HepG2 (cell line): ENCODE measurements around the gene APC2. TPM values are rescaled to one million over a fixed set of nuclear protein-coding genes. Genes with fewer than 3 reads are reported as not detected.
A peak's percentile ranks its signal among the peaks of the same experiment; 100 is the strongest.

Experiments used
- ARID2 ChIP-seq: sonication (generic); formaldehyde crosslinking; IDR thresholded peaks from 2 replicates; pipeline ENCODE4 v1.8.1; 2022; ENCODE audit warnings: mild to moderate bottlenecking, missing genetic modification reagents, borderline replicate concordance
- ETV5 ChIP-seq: IDR thresholded peaks from 2 replicates; pipeline ENCODE4 v1.6.1; 2018; ENCODE audit warnings: missing biosample characterization, missing genetic modification reagents, inconsistent platforms, borderline replicate concordance
- FOXP1 ChIP-seq, 2 experiments: fragments of 450-650 bp in 1 of 2; IDR thresholded peaks; 2 replicates each; pipeline ENCODE4 v1.6.1; 2017 to 2018; ENCODE audit warnings: antibody characterized with exemption in 1 of 2
- LCORL ChIP-seq, 2 experiments: fragments of 450-650 bp in 1 of 2; sonication (generic) in 1 of 2; formaldehyde crosslinking in 1 of 2; IDR thresholded peaks; 2 replicates each; pipeline versions ENCODE4 v1.5.0 to v1.6.1; 2017 to 2020; ENCODE audit warnings: antibody characterized with exemption in 1 of 2, missing genetic modification reagents in 1 of 2
- MNT ChIP-seq: fragments of 450-650 bp; IDR thresholded peaks from 2 replicates; pipeline ENCODE4 v1.6.1; 2016
- MYC ChIP-seq: sonication (generic); formaldehyde crosslinking; IDR thresholded peaks from 2 replicates; pipeline ENCODE4 v1.9.0; 2021; ENCODE audit warnings: missing genetic modification reagents, borderline replicate concordance
- NFKB2 ChIP-seq: sonication (generic); formaldehyde crosslinking; IDR thresholded peaks from 2 replicates; pipeline ENCODE4 v1.4.0; 2020; ENCODE audit warnings: missing genetic modification reagents, borderline replicate concordance
- REPIN1 ChIP-seq: sonication (generic); formaldehyde crosslinking; IDR thresholded peaks from 2 replicates; pipeline ENCODE4 v1.8.0; 2022; ENCODE audit warnings: missing genetic modification reagents, low read depth, mild to moderate bottlenecking, borderline replicate concordance
- RFX1 ChIP-seq: fragments of 450-650 bp; IDR thresholded peaks from 2 replicates; pipeline ENCODE4 v1.6.1; 2017
- TAF1 ChIP-seq: sonication (generic); formaldehyde crosslinking; IDR thresholded peaks from 2 replicates; pipeline ENCODE4 v1.4.0; 2020; ENCODE audit warnings: missing genetic modification reagents
- THAP9 ChIP-seq: sonication (generic); formaldehyde crosslinking; IDR thresholded peaks from 2 replicates; pipeline ENCODE4; 2020; ENCODE audit warnings: missing genetic modification reagents, mild to moderate bottlenecking, borderline replicate concordance
- YY1 ChIP-seq: IDR thresholded peaks from 2 replicates; pipeline ENCODE4 v1.6.1; 2011; ENCODE audit warnings: low read length, low read depth, moderate library complexity, mild to moderate bottlenecking; ENCODE audit not compliant: insufficient read depth, insufficient replicate concordance
- ZNF281 ChIP-seq: sonication (generic); formaldehyde crosslinking; IDR thresholded peaks from 2 replicates; pipeline ENCODE4 v1.4.0; 2020; ENCODE audit warnings: missing genetic modification reagents, borderline replicate concordance
- ZNF326 ChIP-seq: sonication (generic); formaldehyde crosslinking; IDR thresholded peaks from 2 replicates; pipeline ENCODE4 v1.4.0; 2020; ENCODE audit warnings: missing genetic modification reagents, borderline replicate concordance
- ZNF34 ChIP-seq: sonication (generic); formaldehyde crosslinking; IDR thresholded peaks from 2 replicates; pipeline ENCODE4 v1.4.0; 2020; ENCODE audit warnings: mild to moderate bottlenecking, missing genetic modification reagents, borderline replicate concordance
- ZNF414 ChIP-seq: sonication (generic); formaldehyde crosslinking; IDR thresholded peaks from 2 replicates; pipeline ENCODE4 v1.5.0; 2020; ENCODE audit warnings: missing genetic modification reagents
- ZNF451 ChIP-seq: sonication (generic); formaldehyde crosslinking; IDR thresholded peaks from 2 replicates; pipeline ENCODE4 v1.5.0; 2020; ENCODE audit warnings: mild to moderate bottlenecking, missing genetic modification reagents
- ZNF883 ChIP-seq: sonication (generic); formaldehyde crosslinking; IDR thresholded peaks from 2 replicates; pipeline ENCODE4 v1.5.1; 2020; ENCODE audit warnings: mild to moderate bottlenecking, missing genetic modification reagents; ENCODE audit errors: not compliant biosample characterization
- polyA plus RNA-seq, 8 experiments: library from polyadenylated mRNA; depleted of rRNA in 3 of 8; stranded (reverse) in 7 of 8; unstranded in 1 of 8; fragments of >200 nt; fragmentation: Illumina TruSeq in 4 of 8; extraction: Trizol in 4 of 8; gene quantifications; 2 replicates each; pipeline versions ENCODE4 v1.2.1 to v1.2.3, GENCODE V29; 2011 to 2016; ENCODE audit warnings: low read depth in 4 of 8, missing spikeins in 1 of 8, mixed read lengths in 1 of 8; ENCODE audit not compliant: insufficient read depth in 1 of 8
- total RNA-seq, 5 experiments: library from RNA; depleted of rRNA; stranded (reverse); fragments of >200 nt; fragmentation: Illumina TruSeq; extraction: Trizol; gene quantifications; 2 replicates each; pipeline ENCODE4 v1.2.3, GENCODE V29; 2016; ENCODE audit warnings: low read depth in 1 of 5

Gene APC2
- total and polyA plus RNA-seq, 2 of the 13 experiments (the other 11 are each of a cell fraction or from before 2014, with no cell fraction given): 0.08 to 0.22 TPM

- TF ChIP-seq REPIN1 (CRISPR knock-in tag) (no peak), ZNF281 (CRISPR knock-in tag) (peak; percentile 86; the same call in 1 of the 2 replicates), LCORL (IDR thresholded peaks at IDR 0.05) (no peak), LCORL (CRISPR knock-in tag; IDR thresholded peaks at IDR 0.05) (peak; percentile 82; the same call in 1 of the 2 replicates), ZNF414 (CRISPR knock-in tag) (peak; percentile 79; the same call in 1 of the 2 replicates), ZNF34 (CRISPR knock-in tag) (no peak), ZNF451 (CRISPR knock-in tag) (no peak), ZNF883 (CRISPR knock-in tag) (peak; percentile 62), FOXP1 (IDR thresholded peaks at IDR 0.05) (no peak), FOXP1 (CRISPR knock-in tag; IDR thresholded peaks at IDR 0.05) (peak; percentile 46; the same call in 1 of the 2 replicates), ZNF326 (CRISPR knock-in tag) (peak; percentile 60; the same call in 1 of the 2 replicates), ARID2 (no peak), MNT (peak; percentile 33; the same call in 1 of the 2 replicates), YY1 (peak; percentile 30), NFKB2 (CRISPR knock-in tag) (peak; percentile 32; the same call in 1 of the 2 replicates), MYC (CRISPR knock-in tag) (peak; percentile 73; the same call in 1 of the 2 replicates), RFX1 (no peak), TAF1 (CRISPR knock-in tag) (no peak), ETV5 (peak; percentile 92), THAP9 (CRISPR knock-in tag) (no peak)
Measured at GRCh38 chr19:1424192-1424955, 25.5 kb upstream of the APC2 start (continued).
